A549 (cell line): ENCODE results near the gene TMEM235. TPM values are rescaled to one million over a fixed set of nuclear protein-coding genes. Genes with fewer than 3 reads are reported as not detected.

Experiments used
- ATAC-seq, 2 experiments: fragments of 200-7000 bp in 1 of 2; fragments of >200 bp in 1 of 2; cut with Nextera tagmentation in 1 of 2; cut with Tn5 transposase in 1 of 2; 3 replicates each; pipeline versions ENCODE4 v1.8.0 to v1.9.1; 2018 to 2020; ENCODE audit warnings: mild to moderate bottlenecking in 1 of 2, moderate library complexity in 1 of 2
- CTCF ChIA-PET: fragments of 300-600 bp; sonication (Branson Sonifier 250); formaldehyde crosslinking; extraction: SDS; loops from one replicate; lab custom pipeline; 2021; ENCODE audit warnings: antibody characterized with exemption, inconsistent platforms; lab: Yijun Ruan, JAX
- POLR2A ChIA-PET: fragments of 350-600 bp; formaldehyde crosslinking; extraction: SDS; loops from one replicate; lab custom pipeline; 2021; ENCODE audit warnings: antibody characterized with exemption, inconsistent platforms; lab: Yijun Ruan, JAX
- DNase-seq, 2 experiments: peaks; one replicate each; pipeline versions ENCODE4 v3.0.0 to v3.0.0-alpha.2; 2011 to 2016; ENCODE audit warnings: low read depth in 1 of 2, low spot score in 1 of 2
- FAIRE-seq: peaks from 2 replicates; lab custom pipeline; 2011; peaks lifted over from hg19 to GRCh38; lab: Jason Lieb, UNC
- H3K27ac ChIP-seq, 2 experiments: fragments of >200 bp; sonication (Bioruptor Twin); formaldehyde crosslinking; 3 replicates each; pipeline ENCODE4 v1.5.1; 2016 to 2017
- H3K4me1 ChIP-seq: fragments of >200 bp; sonication (Bioruptor Twin); formaldehyde crosslinking; 3 replicates; pipeline ENCODE4 v1.6.1; 2016
- H3K4me2 ChIP-seq: fragments of >200 bp; sonication (Bioruptor Twin); formaldehyde crosslinking; 3 replicates; pipeline ENCODE4 v1.6.1; 2016
- H3K4me3 ChIP-seq: fragments of >200 bp; sonication (Bioruptor Twin); formaldehyde crosslinking; 3 replicates; pipeline ENCODE4 v1.5.1; 2016
- H3K9me3 ChIP-seq: fragments of >200 bp; sonication (Bioruptor Twin); formaldehyde crosslinking; 3 replicates; pipeline ENCODE4 v1.6.1; 2016
- BHLHE40 ChIP-seq: IDR thresholded peaks from 2 replicates; pipeline ENCODE4 v1.6.1; 2012; ENCODE audit warnings: low read depth, low read length, inconsistent platforms
- CBX2 ChIP-seq: fragments of 200-600 bp; sonication (generic); IDR thresholded peaks from 2 replicates; pipeline ENCODE4 v1.6.1; 2016; ENCODE audit warnings: low read depth, mild to moderate bottlenecking, borderline replicate concordance
- CEBPB ChIP-seq, 2 experiments: fragments of >200 bp in 1 of 2; sonication (Bioruptor Twin) in 1 of 2; formaldehyde crosslinking in 1 of 2; IDR thresholded peaks; 2 replicates each; pipeline ENCODE4 v1.6.1; 2012 to 2016
- CHD2 ChIP-seq: fragments of 150-350 bp; IDR thresholded peaks from 2 replicates; pipeline ENCODE4 v1.6.1; 2014; ENCODE audit warnings: low read length; ENCODE audit not compliant: partially characterized antibody
- E2F6 ChIP-seq: IDR thresholded peaks from 2 replicates; pipeline ENCODE4 v1.6.1; 2012; ENCODE audit warnings: low read depth, borderline replicate concordance
- EHMT2 ChIP-seq: fragments of 200-600 bp; sonication (generic); IDR thresholded peaks from 2 replicates; pipeline ENCODE4 v1.6.1; 2016; ENCODE audit warnings: antibody characterized with exemption, low read depth, mild to moderate bottlenecking, moderate library complexity
- ELK1 ChIP-seq: fragments of 150-350 bp; IDR thresholded peaks from 2 replicates; pipeline ENCODE4 v1.6.1; 2014; ENCODE audit warnings: low read depth, mild to moderate bottlenecking, low read length
- ESRRA ChIP-seq: fragments of 150-350 bp; IDR thresholded peaks from 2 replicates; pipeline ENCODE4 v1.6.1; 2014; ENCODE audit warnings: mild to moderate bottlenecking, low read length, borderline replicate concordance
- FOSL2 ChIP-seq, 2 experiments: fragments of 450-650 bp in 1 of 2; fragments of >200 bp in 1 of 2; sonication (Bioruptor Twin) in 1 of 2; formaldehyde crosslinking; IDR thresholded peaks; 2 replicates each; pipeline versions ENCODE4 v1.5.0 to v1.6.1; 2016 to 2020; ENCODE audit warnings: mild to moderate bottlenecking in 1 of 2, moderate library complexity in 1 of 2
- HDAC2 ChIP-seq: fragments of 200-600 bp; sonication (generic); IDR thresholded peaks from 2 replicates; pipeline ENCODE4 v1.6.1; 2016
- HOXA7 ChIP-seq: fragments of 250-450 bp; sonication (Bioruptor Pico); IDR thresholded peaks from 2 replicates; pipeline ENCODE4 v1.5.0; 2020; ENCODE audit warnings: mild to moderate bottlenecking, moderate library complexity
- HOXB13 ChIP-seq: fragments of 250-450 bp; sonication (Bioruptor Pico); IDR thresholded peaks from 2 replicates; pipeline ENCODE4 v1.5.0; 2020; ENCODE audit warnings: low read depth, mild to moderate bottlenecking, moderate library complexity
- HOXB5 ChIP-seq: fragments of 250-450 bp; sonication (Bioruptor Pico); IDR thresholded peaks from 2 replicates; pipeline ENCODE4 v1.5.0; 2020; ENCODE audit warnings: mild to moderate bottlenecking, moderate library complexity
- JUNB ChIP-seq: fragments of >200 bp; sonication (Bioruptor Twin); formaldehyde crosslinking; IDR thresholded peaks from 2 replicates; pipeline ENCODE4 v1.6.1; 2016
- KDM1A ChIP-seq: fragments of 200-600 bp; sonication (generic); IDR thresholded peaks from 2 replicates; pipeline ENCODE4 v1.6.1; 2016; ENCODE audit warnings: low read depth, mild to moderate bottlenecking
- MAFK ChIP-seq: fragments of 450-650 bp; IDR thresholded peaks from 2 replicates; pipeline ENCODE4 v1.6.1; 2014; ENCODE audit not compliant: partially characterized antibody
- MYC ChIP-seq: IDR thresholded peaks from 2 replicates; pipeline ENCODE4 v1.6.1; 2012; ENCODE audit warnings: mild to moderate bottlenecking, inconsistent platforms, low read length, improper control_type of control experiment, borderline replicate concordance
- NPAS2 ChIP-seq: fragments of 250-450 bp; sonication (Bioruptor Pico); IDR thresholded peaks from 2 replicates; pipeline ENCODE4 v1.8.0; 2022; ENCODE audit warnings: mild to moderate bottlenecking, moderate library complexity, borderline replicate concordance
- RARB ChIP-seq: fragments of 250-450 bp; sonication (Bioruptor Pico); IDR thresholded peaks from 2 replicates; pipeline ENCODE4 v1.8.0; 2021; ENCODE audit warnings: mild to moderate bottlenecking, moderate library complexity
- RCOR1 ChIP-seq: fragments of 150-350 bp; IDR thresholded peaks from 2 replicates; pipeline ENCODE4 v1.6.1; 2014; ENCODE audit warnings: antibody characterized with exemption, low read length, low read depth
- RFX5 ChIP-seq: fragments of 450-650 bp; IDR thresholded peaks from 2 replicates; pipeline ENCODE4 v1.7.1; 2014; ENCODE audit warnings: antibody characterized with exemption, mild to moderate bottlenecking, moderate library complexity
- SMC3 ChIP-seq: fragments of >200 bp; sonication (Bioruptor Twin); formaldehyde crosslinking; IDR thresholded peaks from 3 replicates; pipeline ENCODE4 v1.6.1; 2018; ENCODE audit warnings: inconsistent platforms
- ZFP36 ChIP-seq: fragments of 450-650 bp; IDR thresholded peaks from 2 replicates; pipeline ENCODE4 v1.6.1; 2014; ENCODE audit warnings: borderline replicate concordance; ENCODE audit not compliant: partially characterized antibody
- WGBS: methylation state at CpG from one replicate; pipeline ENCODE4 v1.1.6; 2017; ENCODE audit errors: missing lambda C conversion rate; 5-methylcytosine and 5-hydroxymethylcytosine counted together
- polyA plus RNA-seq, 4 experiments: library from polyadenylated mRNA; depleted of rRNA in 3 of 4; stranded (reverse); fragments of >200 nt; fragmentation: RNase III in 1 of 4; extraction: RNeasy Plus Mini Kit Qiagen cat#74134 plus additional on column Dnase treatment in 1 of 4; gene quantifications; 2 replicates in 3 of 4; 3 replicates in 1 of 4; pipeline ENCODE4 v1.2.3, GENCODE V29; 2011 to 2017

Gene TMEM235
- polyA plus RNA-seq, 2 of the 4 experiments (the other 2 are of a cell fraction) = not detected

GRCh38 chr17:78196716-78197115 is 34.7 kb upstream of the TMEM235 start:
- WGBS = 87% methylated on average over 5 of the region's 5 CpGs
- Histone ChIP-seq H3K27ac (no peak overlapping the region), H3K4me3 (no peak overlapping the region), H3K4me1 (no peaks in the 10 kb centered on the region), H3K9me3 (no peaks in the 10 kb centered on the region), H3K4me2 (no peak overlapping the region)
- CTCF ChIA-PET = interaction anchor here (0.6 to 13.4 kb wide), 5 partner anchors 10 to 96 kb away, joined by 3 to 86 read pairs (median 7); partner anchors contain the start of genes AFMID and TK1
- POLR2A ChIA-PET = no interaction called here
- DNase-seq (no peak), FAIRE-seq (no peak), ATAC-seq (no peak)
- TF ChIP-seq SMC3 (no peak), EHMT2 (no peak), HDAC2 (no peak), RFX5 (no peak), E2F6 (no peak), BHLHE40 (no peak), ESRRA (no peak), MAFK (no peak), FOSL2 (IDR thresholded peaks at IDR 0.05) (no peak), FOSL2 (CRISPR knock-in tag; IDR thresholded peaks at IDR 0.05) (no peak), CEBPB (IDR thresholded peaks at IDR 0.05) (no peak), JUNB (no peak), ELK1 (no peak), HOXB13 (CRISPR knock-in tag) (no peak), ZFP36 (no peak), CBX2 (no peak), KDM1A (no peak), MYC (no peak), CHD2 (no peak)

- peak in 1 of 2 experiments; percentile 52; a peak in 2 of 6 replicates for ATAC-seq
These were observed 34.1 kb upstream of the TMEM235 start for GRCh38 chr17:78197147-78197832.

More at GRCh38 chr17:78197147-78197832, 34.1 kb upstream of the TMEM235 start:
- H3K9me3 ChIP-seq = no peaks in the 10 kb centered on the region
- POLR2A ChIA-PET = interaction anchor here (1.3 kb wide), 1 partner anchor 239 kb away, joined by 3 read pairs; the partner anchor contains the start of gene TNRC6C
- 89% methylated on average over 9 of the region's 9 CpGs for WGBS
- no peak overlapping the region for H3K4me3 ChIP-seq
- CTCF ChIA-PET = interaction anchor here (0.6 to 13.4 kb wide), 8 partner anchors 10 to 113 kb away, joined by 3 to 86 read pairs (median 6); partner anchors contain the start of genes AFMID and TK1
- no peaks in the 10 kb centered on the region for H3K4me1 ChIP-seq
- no peak overlapping the region for H3K4me2 ChIP-seq
- FAIRE-seq = no peak
- TF ChIP-seq BHLHE40 (no peak), NPAS2 (no peak), HOXA7 (CRISPR knock-in tag) (no peak), ELK1 (no peak), KDM1A (no peak), RCOR1 (no peak), RARB (CRISPR knock-in tag) (no peak), MYC (no peak), HOXB5 (CRISPR knock-in tag) (no peak)
- no peak overlapping the region for H3K27ac ChIP-seq
- DNase-seq = no peak
